DMS 273 (cell line): ENCODE results near the gene MAML3.

Experiments
- DNase-seq: peaks from one replicate; lab custom pipeline; 2025; ENCODE audit not compliant: unreplicated experiment; lab: John Stamatoyannopoulos, UW

MAML3 gene

GRCh38 chr4:139934708-139935195 is 219.2 kb downstream of the MAML3 start:
- peak; percentile 37 for DNase-seq

DNA sequence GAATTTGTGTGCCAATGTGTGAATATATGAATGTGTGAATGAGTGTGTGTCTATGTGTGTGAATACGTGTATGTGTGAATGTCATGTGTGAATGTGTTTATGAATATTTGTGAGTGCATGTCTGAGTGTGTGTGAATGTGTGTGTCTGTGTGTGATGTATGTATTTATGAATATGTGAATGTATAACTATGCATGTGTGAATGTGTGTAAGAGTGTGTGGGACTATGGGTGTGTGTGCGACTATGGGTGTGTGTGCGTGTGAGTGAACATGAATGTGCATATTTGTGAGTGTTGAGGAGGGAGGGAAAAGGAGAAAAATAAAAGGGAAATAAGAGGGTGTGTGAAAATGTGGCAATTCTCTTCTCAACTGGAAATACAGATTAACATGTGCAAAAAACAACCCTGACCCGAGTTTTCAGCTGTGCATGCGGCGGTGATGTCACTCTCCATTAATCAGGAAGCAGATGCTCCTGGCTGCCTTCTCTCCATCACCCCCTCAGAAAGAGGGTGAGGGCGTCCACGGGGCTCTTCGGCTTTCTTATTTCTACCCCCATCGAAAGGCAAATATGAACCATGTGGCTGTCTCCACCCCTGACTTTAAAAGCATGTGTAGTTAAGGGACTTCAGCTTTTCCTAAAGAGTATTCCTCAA is 219.8 kb downstream of the MAML3 start:
- peak; percentile 67 for DNase-seq

DNA sequence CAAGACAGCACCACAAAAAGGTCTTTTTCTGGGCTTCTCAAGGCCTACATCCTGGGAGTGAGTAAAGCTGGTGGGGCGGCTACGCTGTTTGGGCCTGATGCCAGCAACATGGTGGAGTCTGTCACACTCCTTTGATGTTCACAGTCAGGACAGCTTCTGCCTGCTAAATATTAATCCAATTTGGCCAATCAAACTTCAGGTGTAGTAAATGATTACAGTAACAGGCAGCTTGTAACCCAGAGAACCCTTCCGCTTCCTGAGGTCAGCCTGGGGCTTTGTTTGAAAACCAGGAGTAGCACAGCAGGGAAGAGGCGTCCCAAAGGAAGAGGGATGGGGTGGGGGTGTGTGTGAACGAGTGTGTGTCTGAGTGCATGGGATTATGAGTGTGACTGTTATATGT is 220.4 kb downstream of the MAML3 start:
- no peak for DNase-seq

- no peak for DNase-seq
Measured at GRCh38 chr4:139933104-139933503, 220.9 kb downstream of the MAML3 start.

DNA sequence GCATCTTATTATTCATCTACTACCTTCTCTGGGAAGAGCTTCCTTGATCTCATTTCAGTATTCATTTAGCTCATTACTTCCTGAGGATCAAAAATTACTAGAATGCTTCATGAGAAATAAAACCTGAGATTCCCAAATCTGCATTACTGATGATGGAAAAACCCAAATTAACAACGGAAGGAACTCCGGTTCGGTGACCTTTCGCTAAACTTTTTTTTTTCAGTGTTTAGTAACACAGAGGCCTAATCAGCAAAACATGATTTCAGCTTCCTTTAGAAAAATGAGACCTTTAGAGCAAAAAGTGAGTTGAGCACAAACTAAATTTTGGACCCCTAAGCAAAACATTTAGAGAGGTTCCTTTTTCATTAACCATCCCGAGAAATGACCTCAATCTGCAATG is 229.2 kb downstream of the MAML3 start:
- DNase-seq, result no peak

DNA sequence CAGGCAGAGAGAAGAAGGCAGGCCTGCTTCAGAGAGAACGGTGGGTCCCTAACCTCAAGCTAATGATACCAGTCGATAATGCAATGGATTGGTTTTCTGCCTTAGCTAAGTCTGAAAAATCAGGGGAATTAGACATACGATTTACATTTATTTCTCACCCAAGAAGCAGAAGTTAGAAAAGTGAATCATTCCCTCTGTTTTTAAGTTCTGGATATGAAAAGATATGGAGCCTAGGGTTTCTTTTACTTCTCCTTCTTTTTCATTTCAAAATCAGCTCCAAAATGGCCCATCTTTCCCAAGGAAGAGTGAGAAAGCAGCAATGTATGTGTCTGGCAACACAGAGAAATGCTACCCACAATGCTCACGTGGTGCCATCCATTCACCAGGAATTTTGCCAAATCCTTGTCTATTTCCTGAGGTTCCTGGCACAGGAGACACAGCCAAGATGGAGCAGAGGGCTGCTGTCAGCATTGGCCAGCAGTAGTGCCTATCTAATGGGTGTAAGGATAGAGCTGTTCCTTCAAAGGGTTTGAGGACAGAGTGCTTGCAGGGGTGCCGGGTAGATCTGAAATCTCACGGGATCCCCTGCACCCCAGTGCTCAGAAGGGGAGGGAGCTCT is 231.5 kb downstream of the MAML3 start:
- DNase-seq, result peak; percentile 78

- DNase-seq, result peak; percentile 73
Measured at GRCh38 chr4:139921429-139922184, 232.4 kb downstream of the MAML3 start.

GRCh38 chr4:139920486-139921002 is 233.4 kb downstream of the MAML3 start:
- peak; percentile 33 for DNase-seq

- DNase-seq, result no peak
Measured at GRCh38 chr4:139919521-139919920, 234.5 kb downstream of the MAML3 start.

DNA sequence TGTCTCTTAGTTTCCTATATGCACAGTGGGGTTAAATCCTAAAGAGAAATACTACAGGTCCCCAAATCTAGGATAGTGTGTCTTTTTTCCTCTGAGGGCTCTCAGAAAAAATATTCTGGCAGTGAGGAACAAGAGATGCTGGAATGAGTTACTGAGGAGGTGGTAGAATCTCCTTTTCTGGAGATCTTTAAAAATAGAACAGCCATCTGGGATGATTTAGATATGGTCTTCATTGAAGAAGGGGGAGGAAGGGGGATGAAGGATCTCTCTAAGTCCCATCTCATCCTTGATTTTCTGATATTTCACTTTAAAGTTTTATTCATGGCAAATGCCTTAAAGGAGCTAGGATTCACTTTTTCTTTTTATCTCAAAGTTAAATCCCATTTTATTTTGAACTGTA is 235.0 kb downstream of the MAML3 start:
- no peak for DNase-seq

DNA sequence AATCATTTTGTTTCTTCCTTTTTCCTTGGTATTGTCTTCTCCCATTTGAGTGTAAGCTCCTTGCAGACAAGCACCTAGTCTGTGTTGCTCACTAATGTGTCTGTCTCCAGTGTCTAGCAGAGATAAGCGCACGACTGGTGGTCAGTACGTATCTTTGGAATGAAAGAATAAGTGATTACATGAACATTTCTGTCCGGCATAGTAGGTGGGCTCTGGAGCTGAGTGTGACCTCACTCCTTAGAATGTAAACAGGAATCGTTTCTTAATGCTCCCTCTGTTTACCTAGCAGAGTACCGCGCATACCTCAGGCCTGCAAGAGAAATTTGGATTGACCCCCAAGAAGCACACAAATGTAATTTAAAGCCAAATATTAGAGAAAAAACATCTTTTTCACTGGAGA is 235.4 kb downstream of the MAML3 start:
- DNase-seq, result no peak

- DNase-seq, result no peak
Measured at GRCh38 chr4:139917896-139918295, 236.1 kb downstream of the MAML3 start.

- no peak for DNase-seq
Measured at GRCh38 chr4:139916041-139916440, 237.9 kb downstream of the MAML3 start.

DNA sequence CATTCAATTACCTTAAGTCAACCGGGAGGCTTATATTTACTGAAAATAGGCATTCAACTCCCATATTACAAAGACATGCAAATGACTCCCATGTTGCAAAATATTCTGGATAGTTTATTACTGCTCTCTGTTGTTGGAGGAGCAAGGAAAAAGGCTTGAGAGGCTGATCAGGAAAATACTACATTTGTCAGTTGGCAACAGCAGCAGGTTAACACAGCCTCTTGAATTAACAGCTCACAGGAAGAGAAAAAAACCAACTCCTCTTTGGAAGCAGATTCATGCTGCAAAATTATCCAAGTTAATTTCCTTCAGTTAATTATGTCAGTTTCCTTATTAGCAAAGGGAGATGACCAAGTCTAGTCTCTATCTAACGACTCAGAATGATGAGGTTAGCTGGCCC is 238.9 kb downstream of the MAML3 start:
- no peak for DNase-seq

GRCh38 chr4:139913995-139914598 is 239.9 kb downstream of the MAML3 start:
- no peak for DNase-seq

DNA sequence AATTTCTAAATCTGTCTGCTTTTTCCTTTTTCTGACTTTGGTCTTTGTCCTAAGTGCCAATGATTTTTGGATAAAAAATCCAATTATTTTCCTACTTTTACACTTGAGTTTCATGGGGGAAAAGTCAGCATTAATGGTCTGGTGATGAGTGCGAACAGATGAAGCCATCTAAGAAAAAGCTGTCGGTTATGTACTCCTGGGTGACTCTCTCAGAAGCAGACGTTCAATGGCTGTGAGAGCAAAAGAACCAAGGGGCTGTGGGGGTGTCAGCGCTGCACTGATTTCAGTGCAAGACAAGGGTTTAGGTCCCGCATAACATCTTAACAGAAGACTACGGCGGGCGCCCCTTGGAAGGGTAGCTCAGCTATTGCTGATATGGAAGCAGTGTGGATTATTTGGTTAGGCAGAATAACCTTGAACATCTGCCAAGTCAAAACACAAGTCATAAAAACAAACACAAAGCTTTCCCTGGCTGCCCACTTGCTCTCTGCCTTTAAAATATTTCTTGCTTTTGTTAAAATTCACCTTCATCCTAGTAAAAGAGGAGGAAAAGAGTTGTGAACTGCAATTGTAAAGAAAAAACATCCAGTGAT is 240.5 kb downstream of the MAML3 start:
- peak; percentile 15 for DNase-seq

- DNase-seq, result no peak
Measured at GRCh38 chr4:139912445-139912844, 241.5 kb downstream of the MAML3 start.

DNA sequence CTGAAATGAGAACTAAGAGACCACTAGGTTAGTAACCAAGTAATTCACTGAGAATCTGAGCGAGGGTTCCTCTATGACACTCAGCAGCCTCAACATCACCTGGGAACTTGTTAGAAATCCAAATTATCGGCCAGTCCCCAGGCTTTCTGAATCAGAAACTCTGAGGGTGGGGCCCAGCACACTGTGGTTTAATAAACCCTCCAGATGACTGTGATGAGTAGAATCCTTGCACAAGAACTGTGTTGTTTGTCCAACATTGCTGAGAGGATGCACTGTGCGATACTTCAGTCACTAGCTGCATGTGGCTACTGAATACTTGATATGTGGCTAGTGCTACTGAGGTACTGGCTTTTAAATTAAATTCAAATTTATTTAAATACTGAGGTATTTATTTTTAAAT is 243.9 kb downstream of the MAML3 start:
- DNase-seq, result no peak

DNA sequence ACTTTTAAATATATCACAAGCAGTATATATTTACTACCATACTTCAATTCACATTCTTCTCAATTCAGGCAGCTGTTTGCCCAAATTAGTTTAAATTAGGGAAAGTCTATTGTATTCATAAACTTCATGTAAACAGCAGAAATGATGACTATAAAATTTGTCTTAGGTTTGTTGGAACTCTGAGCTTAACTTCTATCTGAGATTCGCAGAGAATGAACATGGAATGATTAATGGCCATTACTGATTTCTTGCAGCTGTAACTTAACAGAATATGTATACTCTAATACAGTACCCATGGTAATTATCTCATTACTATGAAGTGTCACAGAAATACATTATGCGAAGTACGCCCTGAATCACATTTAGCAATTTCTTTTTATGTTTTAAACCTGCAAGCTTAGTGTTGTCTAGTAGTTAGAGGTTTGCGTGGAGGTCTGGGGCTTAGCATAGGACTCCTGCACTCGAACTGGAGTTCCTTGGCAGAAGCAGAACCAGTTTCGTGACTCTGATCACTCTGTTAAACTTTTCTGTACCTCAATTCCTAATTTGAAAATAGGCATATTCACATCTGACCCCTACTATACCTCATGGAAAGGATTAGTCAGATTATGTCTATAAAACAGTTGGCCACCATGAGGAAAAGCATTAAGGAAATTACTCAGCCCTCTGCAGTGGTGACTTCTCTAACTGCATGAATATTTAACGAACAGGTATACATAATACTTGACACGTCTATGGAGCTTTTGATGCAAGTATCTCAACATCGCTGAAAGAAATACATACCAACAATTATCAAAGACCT is 245.1 kb downstream of the MAML3 start:
- no peak for DNase-seq
